GM15510 (cell line): ENCODE measurements around the gene LZTFL1.

Experiments used
- POLR2A ChIP-seq: IDR thresholded peaks from 3 replicates; pipeline ENCODE4 v1.6.1; 2011; ENCODE audit warnings: borderline replicate concordance; ENCODE audit not compliant: insufficient read length; ENCODE audit errors: extremely low read depth

The LZTFL1 gene, protein sequence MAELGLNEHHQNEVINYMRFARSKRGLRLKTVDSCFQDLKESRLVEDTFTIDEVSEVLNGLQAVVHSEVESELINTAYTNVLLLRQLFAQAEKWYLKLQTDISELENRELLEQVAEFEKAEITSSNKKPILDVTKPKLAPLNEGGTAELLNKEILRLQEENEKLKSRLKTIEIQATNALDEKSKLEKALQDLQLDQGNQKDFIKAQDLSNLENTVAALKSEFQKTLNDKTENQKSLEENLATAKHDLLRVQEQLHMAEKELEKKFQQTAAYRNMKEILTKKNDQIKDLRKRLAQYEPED

GRCh38 chr3:45841757-45842491, at the start of gene LZTFL1:
TSS of gene LZTFL1 (minus strand) at chr3:45842119. CDS start at chr3:45841991, 128 bp downstream.
- peak; percentile 41 for TF ChIP-seq POLR2A

- no peak for TF ChIP-seq POLR2A
Observed at GRCh38 chr3:45890405-45890804, 48.5 kb upstream of the LZTFL1 start.

DNA sequence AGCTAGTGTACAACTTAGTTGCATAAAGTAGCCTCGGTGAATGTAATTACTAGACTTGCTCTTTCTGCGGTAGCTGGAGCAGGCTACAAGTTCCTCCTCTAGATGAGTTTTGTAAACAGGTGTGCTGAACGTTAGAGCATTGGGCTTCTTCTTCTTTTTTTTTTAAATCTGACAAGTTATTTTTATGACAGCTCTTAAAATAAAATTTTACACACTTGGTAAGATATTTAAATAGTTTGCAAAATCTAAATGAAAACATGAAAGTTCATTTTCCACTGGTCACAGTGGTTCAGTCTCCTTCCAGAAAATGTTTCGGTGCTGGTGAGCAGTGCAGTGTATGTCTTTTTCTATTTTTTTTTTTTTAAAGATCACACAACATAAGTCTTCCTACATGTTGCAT, 47.4 kb upstream of the LZTFL1 start:
- no peak for TF ChIP-seq POLR2A

DNA sequence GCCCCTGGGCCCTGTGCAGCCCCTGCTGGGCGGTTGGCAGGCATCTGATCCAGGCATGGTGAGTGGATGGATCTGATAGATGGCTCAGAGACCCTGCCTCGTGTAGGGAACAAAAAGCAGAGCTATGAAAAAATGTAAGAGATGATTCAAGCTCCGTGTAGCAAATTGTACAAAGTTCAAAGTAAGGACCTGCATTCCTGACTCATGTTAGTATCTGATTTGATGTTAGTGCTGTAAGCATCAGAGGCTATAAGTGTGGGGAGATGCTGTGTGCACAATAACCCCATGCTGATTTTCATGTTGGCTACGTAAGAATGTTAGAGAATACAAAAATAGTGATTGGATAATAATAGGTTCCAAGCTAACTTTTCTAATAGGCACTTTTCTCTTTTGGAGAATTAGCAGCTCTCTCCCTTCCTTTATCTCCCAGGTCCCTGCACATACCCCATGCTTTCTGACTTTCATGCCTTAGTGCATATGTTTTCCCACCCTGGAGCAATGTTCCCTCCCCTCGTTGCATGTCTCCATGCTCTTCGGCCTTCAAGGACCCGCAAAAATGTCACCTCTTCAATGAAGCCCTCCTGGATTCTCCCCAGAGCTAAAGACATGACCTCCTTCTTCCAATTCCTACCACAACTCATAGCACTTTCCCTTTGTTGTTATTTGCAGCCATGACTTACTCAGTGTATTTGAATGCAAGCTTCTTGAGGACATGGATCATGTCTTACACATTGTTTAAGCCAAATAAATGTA, 46.0 kb upstream of the LZTFL1 start:
- TF ChIP-seq POLR2A: no peak

DNA sequence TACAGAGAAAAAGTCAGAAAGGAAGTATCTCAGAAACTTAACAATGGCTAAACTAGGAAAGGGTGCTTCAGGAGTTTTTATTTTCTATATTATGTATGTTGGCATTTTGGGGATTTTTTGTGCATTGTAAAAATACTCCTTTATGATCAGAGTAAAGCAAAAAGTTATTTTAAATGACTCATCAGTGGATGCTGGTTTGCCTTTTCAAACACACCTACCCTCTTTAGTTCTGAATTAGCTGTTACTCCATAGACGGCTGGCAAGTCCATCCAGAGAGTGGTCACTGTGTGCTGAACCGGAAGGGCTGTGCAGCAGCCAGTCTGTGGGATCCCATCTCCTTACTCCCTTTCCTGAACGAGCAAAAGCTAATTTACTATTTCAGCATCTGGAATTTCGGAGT, 45.4 kb upstream of the LZTFL1 start:
- TF ChIP-seq POLR2A: no peak

DNA sequence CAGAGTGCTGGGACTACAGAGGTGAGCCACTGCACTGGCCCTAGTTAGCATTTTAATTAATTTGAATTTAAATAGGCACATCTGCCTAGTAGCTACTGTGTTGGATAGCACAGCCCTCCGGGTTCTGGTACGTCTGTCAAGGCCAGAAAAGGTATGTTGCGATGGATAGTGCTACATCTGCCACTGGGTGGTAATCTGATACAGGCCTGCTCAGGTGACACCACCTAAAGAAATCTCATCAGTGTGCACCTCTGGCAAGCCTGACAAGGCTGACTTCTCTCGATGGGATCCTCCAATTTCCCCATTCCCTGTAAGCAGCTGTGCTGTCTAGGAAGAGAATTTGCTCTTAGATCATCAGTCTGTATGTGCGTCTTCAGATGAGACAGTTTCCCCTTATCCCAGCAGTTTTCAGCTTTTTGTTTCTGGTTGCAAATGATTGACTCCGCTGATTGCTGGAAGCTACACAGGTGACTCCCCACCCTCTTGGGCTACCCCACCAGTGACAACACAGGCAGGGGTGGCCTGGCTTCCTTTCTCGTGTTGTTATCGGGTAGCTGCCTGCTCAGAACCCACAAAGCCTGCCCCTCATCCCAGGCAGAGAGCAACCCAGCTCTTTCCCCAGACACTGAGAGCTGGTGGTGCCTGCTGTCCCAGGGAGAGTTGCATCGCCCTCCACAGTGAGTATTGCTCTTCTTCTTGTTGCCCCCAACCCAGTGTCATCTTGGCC, 44.2 kb upstream of the LZTFL1 start, which contains the start of gene CCR9:
TSS of gene CCR9 (plus strand) at position 565 of the 727 bp plus-strand sequence. CDS start 8,391 bp downstream, outside the sequence.
- TF ChIP-seq POLR2A: no peak

DNA sequence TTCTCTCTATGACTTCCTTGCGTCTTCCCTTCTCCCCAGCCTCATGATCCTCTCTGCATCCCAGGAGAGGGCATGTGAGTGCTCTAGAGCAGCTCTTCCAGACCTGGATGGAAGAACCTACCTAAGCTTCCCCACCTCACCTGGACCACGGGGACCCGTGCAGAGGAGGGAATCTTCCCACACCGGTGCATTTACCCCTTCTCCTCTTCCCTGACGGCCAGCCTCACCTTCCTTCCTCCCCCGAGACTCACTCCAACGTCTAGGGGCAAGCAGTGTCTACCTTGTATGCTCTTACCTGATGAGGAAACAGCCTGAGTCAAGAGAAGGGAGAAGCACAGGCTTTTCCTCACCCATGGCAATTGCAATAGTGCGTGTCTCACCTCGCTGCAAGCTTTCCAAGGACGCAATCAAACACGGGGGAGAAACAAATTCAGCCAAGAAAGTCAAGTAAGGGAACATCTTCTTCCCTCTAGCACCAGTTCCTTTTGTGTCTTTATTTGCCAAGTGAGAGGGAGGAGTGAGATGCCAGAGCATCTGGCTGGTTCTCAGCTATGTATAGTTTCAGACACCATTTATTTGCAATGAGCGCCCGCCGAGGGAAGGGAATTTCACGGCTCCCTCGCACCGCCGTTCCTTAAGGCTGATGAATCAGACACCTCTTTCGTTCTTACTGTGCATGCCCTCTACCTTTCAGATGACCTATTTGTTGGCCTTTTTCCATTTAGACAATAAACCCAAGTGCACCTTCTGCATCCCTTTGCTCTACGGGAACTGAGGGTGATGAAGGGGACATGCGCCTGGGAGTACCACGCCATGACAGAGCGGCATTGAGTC, 42.7 kb upstream of the LZTFL1 start:
- TF ChIP-seq POLR2A: no peak

- no peak for TF ChIP-seq POLR2A
Observed at GRCh38 chr3:45881078-45882022, 39.4 kb upstream of the LZTFL1 start.

GRCh38 chr3:45880725-45881077, 38.8 kb upstream of the LZTFL1 start:
- TF ChIP-seq POLR2A: no peak

- no peak for TF ChIP-seq POLR2A
Observed at GRCh38 chr3:45878124-45878523, 36.2 kb upstream of the LZTFL1 start.

- no peak for TF ChIP-seq POLR2A
Observed at GRCh38 chr3:45874677-45875346, 32.9 kb upstream of the LZTFL1 start.

DNA sequence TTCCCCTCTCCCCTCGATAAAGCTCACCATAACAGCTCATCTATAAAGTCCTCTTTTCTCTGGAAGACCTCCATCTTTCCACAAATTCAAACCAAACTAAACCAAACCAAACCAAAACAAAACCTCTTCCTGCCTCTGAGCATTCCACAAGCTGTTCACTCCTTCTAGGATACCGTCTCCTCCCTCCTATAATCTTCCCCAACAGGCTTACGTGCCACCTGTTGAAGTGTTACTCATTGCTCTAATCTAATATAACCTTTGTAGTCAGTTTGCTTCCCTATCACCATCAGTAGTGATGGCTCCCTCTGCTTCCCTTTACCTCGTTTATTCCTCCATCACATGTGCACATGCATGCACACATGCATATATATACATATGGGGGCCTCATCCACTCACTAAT, 31.7 kb upstream of the LZTFL1 start:
- TF ChIP-seq POLR2A: no peak
